GM12878 (cell line): ENCODE results near the gene WWOX. TPM values are rescaled to one million over a fixed set of nuclear protein-coding genes. Genes with fewer than 3 reads are reported as not detected.

Experiments
- ATAC-seq: fragments of 200-7000 bp; cut with Tn5 transposase; 3 replicates; pipeline ENCODE4 v1.9.1; 2020; ENCODE audit warnings: mild to moderate bottlenecking, moderate library complexity
- BruUV-seq: library from RNA; stranded (reverse); fragments of 400-500 nt; replicated peaks from 2 replicates; lab custom pipeline; 2021; lab: Mats Ljungman, UMichigan
- CTCF ChIA-PET: fragments of 300-600 bp; sonication (Branson Sonifier 250); formaldehyde crosslinking; extraction: SDS; loops from one replicate; lab custom pipeline; 2021; ENCODE audit warnings: inconsistent platforms; lab: Yijun Ruan, JAX
- POLR2A ChIA-PET: fragments of 350-600 bp; formaldehyde crosslinking; extraction: SDS; loops from one replicate; lab custom pipeline; 2021; ENCODE audit warnings: inconsistent platforms; lab: Charles Lee
- RAD21 ChIA-PET: fragments of 300-600 bp; sonication (Branson Sonifier 250); formaldehyde crosslinking; loops from one replicate; lab custom pipeline; 2023; ENCODE audit warnings: antibody characterized with exemption; ENCODE audit not compliant: unreplicated experiment; lab: Charles Lee
- SMC1A ChIA-PET: fragments of 300-600 bp; sonication (Branson Sonifier 250); formaldehyde crosslinking; loops from one replicate; lab custom pipeline; 2023; ENCODE audit not compliant: unreplicated experiment, uncharacterized antibody; lab: Charles Lee
- DNase-seq: peaks from one replicate; pipeline ENCODE4 v3.0.0-alpha.2; 2011; ENCODE audit warnings: low read depth, low spot score
- FAIRE-seq: peaks from 3 replicates; lab custom pipeline; 2011; peaks lifted over from hg19 to GRCh38; lab: Jason Lieb, UNC
- H2AFZ ChIP-seq: 2 replicates; pipeline ENCODE4 v1.6.0; 2011; ENCODE audit warnings: low read depth, low read length, control low read depth; ENCODE audit not compliant: control insufficient read depth
- H3K27ac ChIP-seq: 2 replicates; pipeline ENCODE4 v1.5.1; 2011; ENCODE audit warnings: control low read depth; ENCODE audit not compliant: control insufficient read depth, insufficient read depth
- H3K27me3 ChIP-seq, 2 experiments: replicated peaks in 1 of 2; 2 replicates each; pipeline versions ENCODE4 v1.6.0 to v1.6.1; 2011; ENCODE audit warnings: low read length in 1 of 2; ENCODE audit not compliant: control insufficient read depth in 2 of 2, insufficient read depth in 2 of 2
- H3K36me3 ChIP-seq, 2 experiments: 2 replicates each; pipeline ENCODE4 v1.5.1; 2011; ENCODE audit warnings: low read length in 1 of 2; ENCODE audit not compliant: control insufficient read depth in 2 of 2, insufficient read depth in 2 of 2
- H3K4me1 ChIP-seq: 2 replicates; pipeline ENCODE4 v1.6.1; 2011; ENCODE audit warnings: mild to moderate bottlenecking, low read length, moderate library complexity, mixed read lengths; ENCODE audit not compliant: control insufficient read depth, insufficient read depth
- H3K4me2 ChIP-seq: 2 replicates; pipeline ENCODE4 v1.6.0; 2011; ENCODE audit warnings: control low read depth; ENCODE audit not compliant: control insufficient read depth, insufficient read depth
- H3K4me3 ChIP-seq: fragments of 200-600 bp; sonication (generic); 2 replicates; pipeline ENCODE4 v1.5.1; 2016
- H3K79me2 ChIP-seq: 2 replicates; pipeline ENCODE4 v1.6.0; 2011; ENCODE audit warnings: low read length; ENCODE audit not compliant: control insufficient read depth, insufficient read depth
- H3K9ac ChIP-seq: 2 replicates; pipeline ENCODE4 v1.8.0; 2011; ENCODE audit warnings: low read length, control low read depth, mixed read lengths; ENCODE audit not compliant: control insufficient read depth, insufficient read depth
- H3K9me3 ChIP-seq: replicated peaks from 3 replicates; pipeline ENCODE4 v1.5.1; 2011; ENCODE audit warnings: mild to moderate bottlenecking, low read length; ENCODE audit not compliant: control insufficient read depth, insufficient read depth
- H4K20me1 ChIP-seq: 2 replicates; pipeline ENCODE4 v1.6.0; 2011; ENCODE audit not compliant: control insufficient read depth, insufficient read depth
- ASH2L ChIP-seq: fragments of 300-600, 200-600 bp; sonication (generic); IDR thresholded peaks from 2 replicates; pipeline ENCODE4 v1.6.1; 2017; ENCODE audit warnings: low read depth, mild to moderate bottlenecking, borderline replicate concordance
- FOXK2 ChIP-seq: fragments of 450-650 bp; IDR thresholded peaks from 2 replicates; pipeline ENCODE4 v1.6.1; 2017; ENCODE audit warnings: mild to moderate bottlenecking, moderate library complexity
- FOXM1 ChIP-seq: IDR thresholded peaks from 2 replicates; pipeline ENCODE4 v1.6.1; 2012; ENCODE audit warnings: low read depth, mild to moderate bottlenecking, inconsistent platforms, low read length, moderate library complexity
- HCFC1 ChIP-seq: fragments of 150-350 bp; IDR thresholded peaks from 2 replicates; pipeline ENCODE4 v1.6.1; 2014; ENCODE audit warnings: low read length
- HDAC2 ChIP-seq: fragments of 200-600 bp; sonication (generic); IDR thresholded peaks from 2 replicates; pipeline ENCODE4 v1.6.1; 2017
- IRF4 ChIP-seq: IDR thresholded peaks from 2 replicates; pipeline ENCODE4 v1.6.1; 2011; ENCODE audit warnings: low read depth, low read length
- MXI1 ChIP-seq: fragments of 150-350 bp; IDR thresholded peaks from 2 replicates; pipeline ENCODE4 v1.6.1; 2011; ENCODE audit warnings: low read depth, mild to moderate bottlenecking, inconsistent platforms, low read length, improper control_type of control experiment
- SP1 ChIP-seq: IDR thresholded peaks from one replicate; pipeline ENCODE4 v1.6.1; 2011; ENCODE audit warnings: low read depth, low read length
- STAT3 ChIP-seq: IDR thresholded peaks from 2 replicates; pipeline ENCODE4 v1.6.1; 2011; ENCODE audit warnings: low read depth, low read length, improper control_type of control experiment
- ZNF622 ChIP-seq: fragments of 450-650 bp; IDR thresholded peaks from 2 replicates; pipeline ENCODE4 v1.6.1; 2017; ENCODE audit warnings: mild to moderate bottlenecking, inconsistent platforms
- WGBS: methylation state at CpG from one replicate; pipeline ENCODE4 v1.1.6; 2016; ENCODE audit warnings: low lambda C conversion rate; ENCODE audit not compliant: insufficient replicate concordance, insufficient coverage; ENCODE audit errors: missing lambda C conversion rate; 5-methylcytosine and 5-hydroxymethylcytosine counted together
- in situ Hi-C: fragments of 300-500 bp; cut with MboI; formaldehyde crosslinking; loops from 9 replicates; pipeline ENCODE4 v1.14.3; 2018; ENCODE audit warnings: mixed read lengths
- intact Hi-C: fragments of 100-400 bp; cut with micrococcal nuclease; formaldehyde crosslinking; loops from one replicate; pipeline ENCODE4 v1.14.2; 2022; ENCODE audit not compliant: unreplicated experiment
- polyA plus RNA-seq, 11 experiments: library from polyadenylated mRNA; depleted of rRNA in 4 of 11; unstranded in 6 of 11; stranded (reverse) in 5 of 11; fragments of >200 nt; fragmentation: Nextera tagmentation in 4 of 11; fragmentation: Illumina TruSeq in 1 of 11; extraction: Ambion mirVana in 4 of 11; extraction: Trizol in 1 of 11; gene quantifications; 1 replicate in 1 of 11; 2 replicates in 10 of 11; pipeline versions ENCODE4 v1.2.1 to v1.2.3, GENCODE V29; 2011 to 2016; ENCODE audit warnings: inconsistent platforms in 2 of 11, missing spikeins in 2 of 11, low read depth in 1 of 11
- total RNA-seq, 4 experiments: library from RNA; depleted of rRNA in 3 of 4; stranded (reverse); fragments of >200 nt in 3 of 4; fragmentation: Illumina TruSeq in 1 of 4; extraction: Trizol in 1 of 4; gene quantifications; 2 replicates each; pipeline versions ENCODE4 v1.2.1 to v1.2.3, GENCODE V29; 2013 to 2021

The WWOX gene
- total and polyA plus RNA-seq, 10 of the 15 experiments (the other 5 are each of a cell fraction or from before 2014, with no cell fraction given): 2.8 to 24.4 (median 17.8) TPM

- ATAC-seq: no peak
- 0% methylated on average over 3 of the region's 3 CpGs for WGBS
- intact Hi-C loops (no loop called here), in situ Hi-C loops (no loop called here)
- ChIA-PET SMC1A (no interaction called here), POLR2A (no interaction called here), RAD21 (no interaction called here), CTCF (no interaction called here)
- H3K27ac ChIP-seq: no peak overlapping the region
- no peaks in the 10 kb centered on the region for H3K36me3 ChIP-seq
- no peaks in the 10 kb centered on the region for H3K27me3 ChIP-seq
- no peaks in the 10 kb centered on the region for H3K4me1 ChIP-seq
- no TSS peak for BruUV-seq
- H3K4me3 ChIP-seq: no peak overlapping the region
- no peak for DNase-seq
- no peak overlapping the region for H3K9ac ChIP-seq
- no peak overlapping the region for H3K4me2 ChIP-seq
- no peak for FAIRE-seq
- H3K9me3 ChIP-seq: no peaks in the 10 kb centered on the region; the same call in 2 of the 3 replicates
- no peaks in the 10 kb centered on the region for H3K79me2 ChIP-seq
- H4K20me1 ChIP-seq: no peaks in the 10 kb centered on the region
- H2AFZ ChIP-seq: no peak overlapping the region
- TF ChIP-seq STAT3: no peak
- no peak for TF ChIP-seq FOXM1
- no peak for TF ChIP-seq ASH2L
- no peak for TF ChIP-seq FOXK2
- TF ChIP-seq IRF4: no peak
- no peak for TF ChIP-seq HCFC1
Observed at GRCh38 chr16:79019431-79019830, 920.0 kb downstream of the WWOX start.

- H3K79me2 ChIP-seq: no peaks in the 10 kb centered on the region
- SMC1A ChIA-PET: no interaction called here
- ATAC-seq: no peak
- no peaks in the 10 kb centered on the region for H3K4me1 ChIP-seq
- no peak overlapping the region for H3K4me3 ChIP-seq
- RAD21 ChIA-PET: no interaction called here
- H3K27ac ChIP-seq: no peak overlapping the region
- WGBS: 19% methylated on average over 9 of the region's 9 CpGs
- no TSS peak for BruUV-seq
- no peak overlapping the region for H3K4me2 ChIP-seq
- in situ Hi-C loops (no loop called here), intact Hi-C loops (no loop called here)
- no peaks in the 10 kb centered on the region for H3K27me3 ChIP-seq
- H3K9ac ChIP-seq: no peak overlapping the region
- POLR2A ChIA-PET: no interaction called here
- CTCF ChIA-PET: no interaction called here
- no peak for TF ChIP-seq MXI1
- TF ChIP-seq IRF4: no peak
- no peak for TF ChIP-seq HDAC2
- no peak for TF ChIP-seq ZNF622
- no peak for TF ChIP-seq SP1
- TF ChIP-seq, all 136 proteins: peak for 0
- no peaks in the 10 kb centered on the region for H3K36me3 ChIP-seq
- no peak overlapping the region for H2AFZ ChIP-seq
- H3K9me3 ChIP-seq: no peaks in the 10 kb centered on the region; the same call in 2 of the 3 replicates
- no peak for FAIRE-seq
- no peaks in the 10 kb centered on the region for H4K20me1 ChIP-seq
- DNase-seq: no peak
Observed at GRCh38 chr16:79021991-79022630, 922.7 kb downstream of the WWOX start.
